ENCODE measurements around the gene CACNG4. TPM values are rescaled to one million over a fixed set of nuclear protein-coding genes. Genes with fewer than 3 reads are reported as not detected.

CACNG4 gene
- total RNA-seq, 1 experiment from 2014 or later: 40.3 TPM

GRCh38 chr17:66947311-66947710 lies 17.2 kb upstream of the CACNG4 start:
- intact Hi-C loops (cut with micrococcal nuclease; ENCODE audit: unreplicated experiment): no loop called here
- ChIA-PET POLR2A (no interaction called here), CTCF (no interaction called here)
- Histone ChIP-seq H3K4me3 (ENCODE audit: low read depth in 2 of 2, low read length in 2 of 2) (no peak overlapping the region), H3K27ac (ENCODE audit: low read length) (peak overlapping the region; percentile 96), H3K4me1 (ENCODE audit: control insufficient read depth, insufficient read depth, low read length) (peaks cover 47% of the 10 kb centered on the region), H3K36me3 (ENCODE audit: control insufficient read depth, insufficient read depth, low read length) (no peaks in the 10 kb centered on the region), H3K9me3 (ENCODE audit: control insufficient read depth, insufficient read depth, low read depth, low read length) (no peaks in the 10 kb centered on the region; the same call in 1 of the 2 replicates), H3K27me3 (ENCODE audit: control insufficient read depth, insufficient read depth, low read length) (no peaks in the 10 kb centered on the region)
- DNase-seq (ENCODE audit: low read depth, low spot score) (no peak), ATAC-seq (no peak)
- no TSS peak for BruUV-seq (replicated peaks)
- in situ Hi-C loops (cut with HindIII; ENCODE audit: low pct_unique_long_range_greater_than_20kb, low sequenced_read_pairs): no loop called here
- TF ChIP-seq CTCF (IDR thresholded peaks at IDR 0.05) (no peak), SIN3A (IDR thresholded peaks at IDR 0.05; ENCODE audit: borderline replicate concordance, insufficient read depth, low read depth, low read length) (no peak), REST (IDR thresholded peaks at IDR 0.05; ENCODE audit: insufficient read depth in 1 of 2, low read depth in 2 of 2, low read length in 1 of 2) (no peak), POLR2AphosphoS5 (IDR thresholded peaks at IDR 0.05; ENCODE audit: low read depth, low read length) (no peak), TCF7L2 (IDR thresholded peaks at IDR 0.05; ENCODE audit: low read depth, low read length) (no peak)

GRCh38 chr17:66948061-66948750 lies 16.3 kb upstream of the CACNG4 start:
- Histone ChIP-seq H3K4me1 (ENCODE audit: control insufficient read depth, insufficient read depth, low read length) (peaks cover 49% of the 10 kb centered on the region), H3K27ac (ENCODE audit: low read length) (peak overlapping the region; percentile 96), H3K27me3 (ENCODE audit: control insufficient read depth, insufficient read depth, low read length) (no peaks in the 10 kb centered on the region), H3K4me3 (ENCODE audit: low read depth in 2 of 2, low read length in 2 of 2) (no peak overlapping the region), H3K36me3 (ENCODE audit: control insufficient read depth, insufficient read depth, low read length) (no peaks in the 10 kb centered on the region), H3K9me3 (ENCODE audit: control insufficient read depth, insufficient read depth, low read depth, low read length) (no peaks in the 10 kb centered on the region; the same call in 1 of the 2 replicates)
- no TSS peak for BruUV-seq (replicated peaks)
- TF ChIP-seq SIN3A (IDR thresholded peaks at IDR 0.05; ENCODE audit: borderline replicate concordance, insufficient read depth, low read depth, low read length): no peak
- no peak for TF ChIP-seq TCF7L2 (IDR thresholded peaks at IDR 0.05; ENCODE audit: low read depth, low read length)
- no peak for TF ChIP-seq REST (IDR thresholded peaks at IDR 0.05; ENCODE audit: insufficient read depth in 1 of 2, low read depth in 2 of 2, low read length in 1 of 2)
- no peak for TF ChIP-seq POLR2AphosphoS5 (IDR thresholded peaks at IDR 0.05; ENCODE audit: low read depth, low read length)
- TF ChIP-seq CTCF (IDR thresholded peaks at IDR 0.05): no peak
- DNase-seq (ENCODE audit: low read depth, low spot score): no peak
- ATAC-seq: no peak
- in situ Hi-C loops (cut with HindIII; ENCODE audit: low pct_unique_long_range_greater_than_20kb, low sequenced_read_pairs): no loop called here
- intact Hi-C loops (cut with micrococcal nuclease; ENCODE audit: unreplicated experiment): no loop called here
- POLR2A ChIA-PET: no interaction called here
- CTCF ChIA-PET: no interaction called here

Measured in Panc1 (cell line).